Measurements from ENCODE around the gene RHBDL1.

RHBDL1 gene

DNA sequence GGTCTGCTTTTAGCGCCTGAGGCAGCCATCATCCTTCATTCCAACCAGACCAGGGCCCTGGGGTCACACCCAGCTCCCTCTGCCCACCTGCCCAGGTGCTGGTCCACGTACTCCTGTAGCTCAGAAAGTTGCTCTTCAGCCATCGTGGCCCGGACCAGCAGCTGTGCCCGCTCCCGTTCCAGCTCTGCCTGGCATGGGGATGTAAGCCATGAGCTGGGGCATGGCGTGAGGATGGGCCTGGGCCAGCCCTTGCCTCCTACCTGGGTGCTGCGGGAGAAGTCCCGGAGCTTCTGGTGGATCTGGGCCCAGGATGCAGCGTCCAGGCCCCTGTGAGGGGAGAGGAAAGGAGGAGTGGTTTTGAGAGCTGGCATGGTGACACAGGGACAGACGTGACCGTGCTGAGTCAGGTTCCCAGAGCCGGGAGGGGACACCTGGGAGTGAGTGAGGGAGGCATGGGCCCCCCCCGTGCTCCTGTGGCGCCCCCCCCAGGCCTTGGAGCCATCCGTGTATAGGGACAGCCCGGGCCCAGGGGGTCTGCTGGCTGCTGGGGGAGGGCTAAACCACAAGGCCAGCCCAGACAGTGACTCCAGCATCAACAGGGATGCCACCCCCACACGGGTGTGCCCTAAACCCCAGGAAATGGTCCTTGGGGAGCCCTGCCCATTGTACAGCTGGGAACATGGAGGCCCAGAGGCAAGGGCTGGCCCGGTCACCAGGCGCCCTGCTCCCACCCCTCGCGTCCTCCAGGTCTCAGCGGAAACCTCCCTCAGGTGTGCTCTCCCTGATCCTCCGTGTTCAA is 47.6 kb downstream of the RHBDL1 start:
- no peak for DNase-seq

DNA sequence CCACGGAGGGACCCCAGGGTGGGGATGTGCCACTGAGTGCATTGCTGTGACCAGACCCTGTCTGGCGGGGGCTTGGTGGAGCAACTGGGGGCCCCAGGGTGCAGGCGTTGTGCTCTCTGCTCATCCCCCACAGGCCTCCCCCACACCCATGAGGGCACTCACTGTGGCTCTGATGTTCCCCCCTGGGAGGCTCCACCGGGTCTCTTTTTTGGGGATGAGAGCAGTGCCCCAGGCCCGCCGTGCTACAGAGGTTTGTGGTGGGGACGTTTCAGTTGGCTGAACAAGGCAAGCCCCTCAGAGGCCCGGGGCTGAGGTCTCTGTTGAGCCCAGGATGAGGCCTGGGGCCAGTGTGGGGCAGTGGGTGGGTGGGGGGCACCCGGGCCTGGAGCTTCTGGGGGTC is 48.2 kb downstream of the RHBDL1 start:
- DNase-seq = no peak

DNA sequence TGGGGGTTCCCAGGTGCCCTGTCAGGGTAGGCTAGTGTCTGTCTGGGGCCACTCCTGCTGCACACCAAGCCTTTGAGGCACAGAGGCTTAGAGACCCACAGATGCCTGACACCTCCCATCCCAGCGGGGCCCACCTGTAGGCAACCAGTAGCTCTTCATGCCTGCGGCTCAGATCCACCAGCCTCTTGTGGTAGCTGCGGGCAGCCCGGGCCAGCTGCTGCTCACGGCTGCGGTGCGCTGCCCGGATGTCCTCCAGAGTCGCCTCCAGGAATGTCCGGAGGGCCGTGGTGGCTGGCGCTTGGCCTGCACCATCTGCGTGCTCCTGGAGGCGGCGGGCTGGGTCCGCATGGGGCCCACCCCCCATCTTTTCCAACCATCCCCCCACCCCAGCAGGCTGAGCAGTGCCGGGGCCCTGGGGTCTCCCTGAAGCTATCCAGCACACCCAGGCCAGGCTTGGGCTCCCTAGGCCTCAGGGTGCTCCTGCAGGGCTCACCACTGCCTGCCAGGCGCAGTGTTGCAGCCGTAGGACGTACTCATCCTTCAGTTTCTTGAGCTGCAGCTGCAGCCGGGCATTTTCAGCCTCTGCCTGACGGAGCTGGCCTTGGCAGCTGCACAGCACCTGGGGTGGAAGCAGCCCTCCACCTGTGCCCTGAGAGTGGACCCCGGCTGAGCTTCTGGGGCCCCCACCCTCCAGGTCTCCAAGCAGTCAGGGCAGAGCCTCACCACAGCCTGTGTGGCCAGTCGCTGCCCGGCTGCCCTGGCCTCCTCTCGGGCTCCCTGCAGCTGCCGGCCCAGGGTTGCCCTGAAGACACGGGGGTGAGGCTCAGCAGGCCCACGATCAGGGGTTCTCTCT is 48.9 kb downstream of the RHBDL1 start:
- no peak for DNase-seq

DNA sequence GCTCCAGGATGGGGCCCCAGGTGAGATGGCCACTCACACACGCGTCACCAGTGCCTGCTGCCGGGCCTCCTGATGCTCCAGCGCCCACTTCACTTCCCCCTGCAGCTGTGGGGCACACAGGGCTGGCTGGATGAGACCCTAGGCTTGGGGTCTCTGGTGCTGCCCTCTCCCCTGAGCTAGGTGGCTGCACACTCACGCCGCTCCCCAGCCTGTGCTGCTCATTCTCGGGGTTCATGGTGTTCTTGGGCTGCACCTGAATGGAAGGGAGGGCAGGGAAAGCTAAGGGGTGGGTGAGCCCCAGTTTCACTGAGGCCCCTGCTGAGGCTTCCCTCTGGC is 49.5 kb downstream of the RHBDL1 start:
- DNase-seq = no peak

DNA sequence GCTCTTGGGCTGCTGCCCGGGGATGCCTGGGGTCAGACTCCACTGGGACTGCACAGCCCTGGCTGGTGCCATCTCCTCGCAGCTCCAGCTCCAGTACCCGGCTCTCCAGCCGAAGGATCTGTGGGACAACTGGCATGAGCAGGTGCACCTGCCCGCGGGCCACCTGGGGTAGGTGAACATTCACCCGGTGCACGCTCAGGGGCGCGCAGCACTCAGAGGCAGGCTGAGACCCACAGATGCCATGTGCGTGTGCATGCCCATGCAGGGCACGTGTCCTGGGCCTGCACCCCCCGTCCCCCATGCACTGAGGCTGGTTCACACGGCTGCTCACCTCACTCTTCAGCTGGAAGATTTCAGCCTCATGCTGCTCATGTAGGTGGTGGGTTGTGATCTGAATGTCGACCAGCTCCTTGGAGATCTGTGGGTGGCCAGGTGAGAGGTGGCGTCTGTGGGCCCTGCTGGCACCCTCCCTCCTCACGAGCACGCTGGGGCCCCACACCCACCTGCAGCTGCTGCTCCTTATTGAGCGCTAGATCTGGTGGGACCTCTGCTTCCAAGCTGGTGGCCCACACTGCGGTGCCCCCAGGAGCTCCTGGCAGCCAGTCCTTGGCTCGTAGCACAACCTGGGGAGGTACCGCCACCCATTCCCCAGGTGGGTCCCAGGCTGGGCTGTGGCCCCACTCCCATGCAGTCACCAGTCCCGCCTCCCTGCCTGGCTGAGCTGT is 50.2 kb downstream of the RHBDL1 start:
- no peak for DNase-seq

DNA sequence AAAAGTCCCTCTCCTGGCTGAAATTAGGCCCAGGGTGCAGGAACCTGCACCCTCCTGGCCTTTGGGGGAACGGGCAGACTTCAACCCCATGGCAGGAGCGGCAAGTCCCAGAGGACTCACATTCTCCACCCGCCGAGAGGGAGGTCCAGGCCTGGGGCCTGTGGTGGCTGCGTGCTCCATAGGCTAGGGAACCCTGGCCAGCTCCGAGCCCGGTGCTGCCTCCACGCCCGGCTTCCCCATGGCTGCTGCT is 50.6 kb downstream of the RHBDL1 start:
- no peak for DNase-seq

DNA sequence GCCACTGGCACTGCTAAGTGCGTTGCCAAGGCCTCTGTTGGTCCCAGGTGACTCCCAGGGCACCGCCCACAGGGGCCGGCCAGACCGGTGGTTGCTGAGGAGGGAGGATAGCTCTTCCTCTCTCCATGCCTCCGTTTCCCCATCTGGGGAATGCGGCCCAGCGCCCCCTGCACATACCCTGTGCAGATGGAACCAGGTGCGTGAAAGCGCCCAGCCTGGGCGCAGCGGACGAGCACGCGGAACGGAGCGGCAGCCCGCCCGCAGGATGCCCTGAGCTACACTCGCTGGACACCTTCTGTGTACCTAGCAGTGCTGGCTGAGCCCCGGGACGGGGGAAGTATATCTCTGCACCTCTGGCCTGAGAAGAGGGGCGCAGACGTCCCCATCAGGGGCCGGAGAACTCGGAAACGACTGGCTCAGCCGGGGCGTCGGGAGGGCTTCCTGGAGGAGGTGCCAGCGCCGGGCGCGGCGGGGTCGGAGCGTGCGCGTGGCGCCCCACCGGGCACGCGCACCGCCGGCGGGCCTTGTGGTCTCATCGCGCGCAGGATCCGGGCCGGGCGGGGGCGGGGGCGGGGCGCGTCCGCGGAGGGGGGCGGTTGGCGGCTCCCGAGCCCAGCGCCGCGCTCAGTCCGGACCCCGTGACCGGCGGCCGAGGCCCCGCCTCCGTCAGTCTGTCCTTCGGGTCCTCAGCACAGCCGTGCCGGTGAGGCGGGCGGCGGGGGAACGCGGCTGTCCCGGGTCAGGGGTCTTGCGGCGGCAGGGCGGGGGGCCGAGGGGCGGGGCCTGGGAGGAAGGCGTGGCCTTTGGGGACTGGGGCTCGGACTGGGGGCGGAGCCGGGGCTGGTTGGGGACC is 51.2 kb downstream of the RHBDL1 start, which contains the start of the genes CCDC78 and HAGHL:
Gene CCDC78 (minus strand): TSS at position 6 of the 853 bp plus-strand sequence. CDS start 76 bp downstream, outside the sequence.
Gene HAGHL (plus strand): TSS at position 669 of the 853 bp plus-strand sequence. CDS start 404 bp downstream, outside the sequence.
- peak; percentile 64 for DNase-seq

DNA sequence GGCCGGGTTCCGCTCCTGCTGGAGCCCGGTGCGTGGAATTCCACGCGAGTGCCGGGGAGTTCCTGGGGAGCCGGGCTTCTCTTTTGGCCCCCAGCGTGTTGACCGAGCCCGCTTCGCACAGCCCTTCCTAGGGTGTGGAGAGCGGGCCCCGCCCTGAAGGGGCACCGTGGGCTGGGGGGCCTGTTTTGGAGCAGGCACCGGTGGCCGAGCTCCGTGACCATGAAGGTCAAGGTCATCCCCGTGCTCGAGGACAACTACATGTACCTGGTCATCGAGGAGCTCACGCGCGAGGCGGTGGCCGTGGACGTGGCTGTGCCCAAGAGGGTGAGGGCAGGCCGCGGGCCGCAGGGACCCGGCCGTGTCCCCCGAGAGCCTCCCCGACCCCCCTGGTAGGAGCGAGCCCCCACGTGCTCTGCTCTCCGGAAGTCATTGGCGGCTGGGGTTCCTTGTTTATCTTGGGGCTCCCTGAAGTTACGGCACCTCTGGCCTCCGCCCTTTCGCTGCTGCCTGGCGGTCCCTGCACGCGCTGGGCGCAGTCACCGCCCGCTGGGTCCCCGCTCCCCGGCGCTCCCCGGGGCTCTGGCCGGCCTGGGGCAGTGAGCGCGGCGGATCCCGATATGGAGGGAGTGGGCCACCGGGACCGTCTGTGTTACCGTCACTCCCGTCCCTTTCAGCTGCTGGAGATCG is 52.0 kb downstream of the RHBDL1 start:
- DNase-seq = no peak

Measured in stimulated activated CD4-positive, alpha-beta T cell treated with anti-CD3 and anti-CD28 coated beads, Interleukin-12 subunit alpha, Interleukin-12 subunit beta, amount 100 ng/mL, for 4 hours (primary cell).